CD8-positive, alpha-beta memory T cell (primary cell): ENCODE measurements around the gene SAT2. TPM values are rescaled to one million over a fixed set of nuclear protein-coding genes. Genes with fewer than 3 reads are reported as not detected.

Experiments
- CTCF ChIA-PET: fragments of 350-600 bp; sonication (Branson Sonifier 250); formaldehyde crosslinking; loops from one replicate; lab custom pipeline; 2021; ENCODE audit warnings: antibody characterized with exemption; lab: Charles Lee
- POLR2A ChIA-PET: fragments of 350-600 bp; sonication (Branson Sonifier 250); formaldehyde crosslinking; loops from one replicate; lab custom pipeline; 2021; ENCODE audit warnings: antibody characterized with exemption; lab: Charles Lee
- DNase-seq, 5 donors: peaks; one replicate each; pipeline versions ENCODE4 v3.0.0 to v3.0.0-alpha.2; 2020 to 2022; ENCODE audit warnings: mixed read lengths in 1 of 5
- H3K27ac ChIP-seq: one replicate; pipeline ENCODE4 v1.7.0; 2013; ENCODE audit warnings: low read depth, mild to moderate bottlenecking, low read length, moderate library complexity
- H3K27me3 ChIP-seq: 2 replicates; pipeline ENCODE4 v1.7.0; 2013; ENCODE audit warnings: low read length, mild to moderate bottlenecking; ENCODE audit not compliant: insufficient read depth, poor library complexity, severe bottlenecking
- H3K36me3 ChIP-seq: 2 replicates; pipeline ENCODE4 v1.7.0; 2013; ENCODE audit warnings: mild to moderate bottlenecking, low read length, moderate library complexity; ENCODE audit not compliant: insufficient read depth
- H3K4me1 ChIP-seq: 2 replicates; pipeline ENCODE4 v1.7.0; 2013; ENCODE audit warnings: mild to moderate bottlenecking, low read length, moderate library complexity; ENCODE audit not compliant: insufficient read depth
- H3K4me3 ChIP-seq: 2 replicates; pipeline ENCODE4 v1.7.0; 2013; ENCODE audit warnings: mild to moderate bottlenecking, low read length
- H3K9me3 ChIP-seq: 2 replicates; pipeline ENCODE4 v1.7.0; 2013; ENCODE audit warnings: mild to moderate bottlenecking, low read length
- H3K27ac Mint-ChIP-seq, 8 donors: one replicate each; pipeline ENCODE4 v1.8.0; 2020 to 2021; ENCODE audit warnings: mixed read lengths in 8 of 8, mild to moderate bottlenecking in 6 of 8, inconsistent platforms in 3 of 8, moderate library complexity in 3 of 8
- H3K27me3 Mint-ChIP-seq, 2 donors: one replicate each; pipeline ENCODE4 v1.8.0; 2020 to 2021; ENCODE audit warnings: mixed read lengths in 2 of 2, mild to moderate bottlenecking in 1 of 2, moderate library complexity in 1 of 2
- H3K36me3 Mint-ChIP-seq, 3 donors: one replicate each; pipeline ENCODE4 v1.8.0; 2020 to 2021; ENCODE audit warnings: mixed read lengths in 3 of 3, inconsistent platforms in 1 of 3, mild to moderate bottlenecking in 1 of 3
- H3K4me1 Mint-ChIP-seq, 3 donors: one replicate each; pipeline ENCODE4 v1.8.0; 2020 to 2021; ENCODE audit warnings: mixed read lengths in 3 of 3, inconsistent platforms in 1 of 3, mild to moderate bottlenecking in 1 of 3
- H3K4me3 Mint-ChIP-seq, 7 donors: one replicate each; pipeline ENCODE4 v1.8.0; 2020 to 2021; ENCODE audit warnings: mixed read lengths in 7 of 7, mild to moderate bottlenecking in 6 of 7, moderate library complexity in 4 of 7, inconsistent platforms in 2 of 7
- H3K9me3 Mint-ChIP-seq, 5 donors: one replicate each; pipeline ENCODE4 v1.8.0; 2020 to 2022; ENCODE audit warnings: mixed read lengths in 5 of 5, mild to moderate bottlenecking in 3 of 5, moderate library complexity in 2 of 5, inconsistent platforms in 1 of 5
- polyA plus RNA-seq: library from polyadenylated mRNA; unstranded; fragments of 300-500 nt; fragmentation: Illumina TruSeq; gene quantifications from one replicate; pipeline ENCODE4 v1.2.3, GENCODE V29; 2021
- total RNA-seq, 2 experiments: library from RNA; stranded (reverse); gene quantifications; one replicate each; pipeline ENCODE4 v1.2.3, GENCODE V29; 2021

Gene SAT2
- total and polyA plus RNA-seq, 3 experiments from 2014 or later = 18.4 to 37.0 (median 21.6) TPM

DNA sequence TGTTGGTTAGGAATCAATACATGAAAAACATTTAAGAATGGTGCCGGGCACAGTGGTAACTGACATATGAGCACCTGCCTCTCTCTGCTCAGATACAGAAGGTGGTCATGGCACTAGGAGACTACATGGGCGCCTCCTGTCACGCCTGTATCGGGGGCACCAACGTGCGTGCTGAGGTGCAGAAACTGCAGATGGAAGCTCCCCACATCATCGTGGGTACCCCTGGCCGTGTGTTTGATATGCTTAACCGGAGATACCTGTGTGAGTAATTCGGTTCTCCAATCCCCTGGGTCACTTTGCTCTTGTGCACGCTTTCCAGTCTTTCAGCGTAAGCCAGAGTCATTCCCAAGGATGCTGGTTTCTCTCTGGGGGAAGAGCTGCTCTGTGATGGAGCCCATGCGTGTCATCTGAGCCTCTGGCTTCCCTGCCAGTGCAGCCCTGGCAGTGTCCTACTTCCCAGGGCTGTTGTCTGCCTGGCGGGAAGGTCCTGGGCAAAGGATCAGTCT, 51.1 kb downstream of the SAT2 start:
- H3K9me3 Mint-ChIP-seq = peaks cover 0 to 4% (median 2%) of the 10 kb centered on the region in 5 donors
- H3K9me3 ChIP-seq = no peaks in the 10 kb centered on the region
- H3K36me3 ChIP-seq = peaks cover 57% of the 10 kb centered on the region
- H3K27ac Mint-ChIP-seq = peak overlapping the region; percentile 39 to 99 (median 80)
- CTCF ChIA-PET = interaction anchor here (1.2 to 2.0 kb wide), 4 partner anchors 13 to 140 kb away, joined by 5 to 6 read pairs (median 6); partner anchors contain the start of genes SENP3, SOX15 and TP53
- H3K36me3 Mint-ChIP-seq = peaks cover 17 to 73% (median 19%) of the 10 kb centered on the region in 3 donors
- no peak for DNase-seq
- no peaks in the 10 kb centered on the region for H3K27me3 ChIP-seq
- peaks cover 50% of the 10 kb centered on the region for H3K4me1 ChIP-seq
- peak overlapping the region in 3 of 7 donors; percentile 31 to 97 (median 52) for H3K4me3 Mint-ChIP-seq
- H3K4me1 Mint-ChIP-seq = peaks cover 69 to 88% (median 73%) of the 10 kb centered on the region in 3 donors
- peaks cover 0 to 11% of the 10 kb centered on the region in 2 donors for H3K27me3 Mint-ChIP-seq
- H3K27ac ChIP-seq = no peak overlapping the region
- H3K4me3 ChIP-seq = no peak overlapping the region
- POLR2A ChIA-PET = interaction anchor here (1.0 to 4.1 kb wide), 2 partner anchors 8 to 51 kb away, joined by 3 to 52 read pairs; partner anchors contain the start of genes MPDU1 and SAT2

Other genes with a start within 250 kb of the SAT2 start
- gene TNK1, start 246.7 kb downstream of the SAT2 start, total RNA-seq = 1 to 10 TPM; 4.4 to 5.8 TPM
- 3.1 TPM for gene TNK1, start 246.7 kb downstream of the SAT2 start, polyA plus RNA-seq
- gene PLSCR3, start 233.3 kb downstream of the SAT2 start, total RNA-seq = 10 to 100 TPM; 79.1 to 81.6 TPM
- 152 TPM for gene PLSCR3, start 233.3 kb downstream of the SAT2 start, polyA plus RNA-seq
- 10 to 100 TPM; 45.4 to 51.4 TPM for gene TMEM256, start 223.7 kb downstream of the SAT2 start, total RNA-seq
- gene TMEM256, start 223.7 kb downstream of the SAT2 start, polyA plus RNA-seq = 62.4 TPM
- gene NLGN2, start 220.0 kb downstream of the SAT2 start, total RNA-seq = 1 to 10 TPM; 5.6 to 6.6 TPM
- 0.06 TPM for gene NLGN2, start 220.0 kb downstream of the SAT2 start, polyA plus RNA-seq
- not detected for gene SPEM1, start 207.5 kb downstream of the SAT2 start, total RNA-seq
- gene SPEM1, start 207.5 kb downstream of the SAT2 start, polyA plus RNA-seq = not detected
- gene SPEM2, start 202.2 kb downstream of the SAT2 start, total RNA-seq = not detected
- gene SPEM2, start 202.2 kb downstream of the SAT2 start, polyA plus RNA-seq = not detected
- gene SPEM3, start 199.0 kb downstream of the SAT2 start, total RNA-seq = not detected
- not detected for gene SPEM3, start 199.0 kb downstream of the SAT2 start, polyA plus RNA-seq
- 10 to 100 TPM; 11.1 to 11.9 TPM for gene TMEM102, start 192.4 kb downstream of the SAT2 start, total RNA-seq
- 23.3 TPM for gene TMEM102, start 192.4 kb downstream of the SAT2 start, polyA plus RNA-seq
- 1 to 10 TPM in 1 of 2 experiments, under 1 TPM in 1; 0.85 to 1.1 TPM for gene FGF11, start 188.3 kb downstream of the SAT2 start, total RNA-seq
- gene FGF11, start 188.3 kb downstream of the SAT2 start, polyA plus RNA-seq = 0.12 TPM
- 1 to 10 TPM; 6.0 to 6.3 TPM for gene CHRNB1, start 182.8 kb downstream of the SAT2 start, total RNA-seq
- 24.7 TPM for gene CHRNB1, start 182.8 kb downstream of the SAT2 start, polyA plus RNA-seq
- gene ZBTB4, start 148.2 kb downstream of the SAT2 start, total RNA-seq = 10 to 100 TPM; 22.8 to 23.1 TPM
- 24.1 TPM for gene ZBTB4, start 148.2 kb downstream of the SAT2 start, polyA plus RNA-seq
- not detected for gene SLC35G6, start 146.4 kb downstream of the SAT2 start, total RNA-seq
- 0.12 TPM for gene SLC35G6, start 146.4 kb downstream of the SAT2 start, polyA plus RNA-seq
- 100 to 1,000 TPM; 190 to 192 TPM for gene POLR2A, start 143.5 kb downstream of the SAT2 start, total RNA-seq
- gene POLR2A, start 143.5 kb downstream of the SAT2 start, polyA plus RNA-seq = 69.6 TPM
- 10 to 100 TPM; 18.6 to 22.5 TPM for gene TNFSF12, start 78.8 kb downstream of the SAT2 start, total RNA-seq
- 60.8 TPM for gene TNFSF12, start 78.8 kb downstream of the SAT2 start, polyA plus RNA-seq
- gene TNFSF13, start 69.1 kb downstream of the SAT2 start, total RNA-seq = 1 to 10 TPM in 1 of 2 experiments, under 1 TPM in 1; 0.80 to 1.6 TPM
- not detected for gene TNFSF13, start 69.1 kb downstream of the SAT2 start, polyA plus RNA-seq
- 100 to 1,000 TPM; 111 to 121 TPM for gene SENP3, start 65.9 kb downstream of the SAT2 start, total RNA-seq
- gene SENP3, start 65.9 kb downstream of the SAT2 start, polyA plus RNA-seq = 12.0 TPM
- gene CD68, start 48.2 kb downstream of the SAT2 start, total RNA-seq = 10 to 100 TPM; 11.1 to 12.7 TPM
- 1.2 TPM for gene CD68, start 48.2 kb downstream of the SAT2 start, polyA plus RNA-seq
- 100 to 1,000 TPM; 115 to 124 TPM for gene MPDU1, start 44.0 kb downstream of the SAT2 start, total RNA-seq
- 40.5 TPM for gene MPDU1, start 44.0 kb downstream of the SAT2 start, polyA plus RNA-seq
- under 1 TPM; 0.29 to 0.31 TPM for gene SOX15, start 37.7 kb downstream of the SAT2 start, total RNA-seq
- not detected for gene SOX15, start 37.7 kb downstream of the SAT2 start, polyA plus RNA-seq
- 10 to 100 TPM; 45.7 to 45.9 TPM for gene FXR2, start 12.9 kb downstream of the SAT2 start, total RNA-seq
- 20.4 TPM for gene FXR2, start 12.9 kb downstream of the SAT2 start, polyA plus RNA-seq
- not detected for gene SHBG, start 2.3 kb upstream of the SAT2 start, total RNA-seq
- gene SHBG, start 2.3 kb upstream of the SAT2 start, polyA plus RNA-seq = not detected
- gene ATP1B2, start 23.1 kb upstream of the SAT2 start, total RNA-seq = under 1 TPM; 0.40 to 0.53 TPM
- gene ATP1B2, start 23.1 kb upstream of the SAT2 start, polyA plus RNA-seq = not detected
- 100 to 1,000 TPM; 150 to 151 TPM for gene TP53, start 59.7 kb upstream of the SAT2 start, total RNA-seq
- gene TP53, start 59.7 kb upstream of the SAT2 start, polyA plus RNA-seq = 33.5 TPM
- 10 to 100 TPM; 29.1 to 31.3 TPM for gene WRAP53, start 60.7 kb upstream of the SAT2 start, total RNA-seq
- 16.6 TPM for gene WRAP53, start 60.7 kb upstream of the SAT2 start, polyA plus RNA-seq
- not detected for gene EFNB3, start 77.4 kb upstream of the SAT2 start, total RNA-seq
- not detected for gene EFNB3, start 77.4 kb upstream of the SAT2 start, polyA plus RNA-seq
- gene DNAH2, start 89.9 kb upstream of the SAT2 start, total RNA-seq = not detected
- gene DNAH2, start 89.9 kb upstream of the SAT2 start, polyA plus RNA-seq = not detected
- gene KDM6B, start 206.4 kb upstream of the SAT2 start, total RNA-seq = 10 to 100 TPM; 84.2 to 89.7 TPM
- gene KDM6B, start 206.4 kb upstream of the SAT2 start, polyA plus RNA-seq = 1.2 TPM
- 1 to 10 TPM; 5.3 to 5.5 TPM for gene TMEM88, start 227.2 kb upstream of the SAT2 start, total RNA-seq
- gene TMEM88, start 227.2 kb upstream of the SAT2 start, polyA plus RNA-seq = not detected
- gene NAA38, start 229.7 kb upstream of the SAT2 start, total RNA-seq = 10 to 100 TPM; 58.2 to 65.0 TPM
- 162 TPM for gene NAA38, start 229.7 kb upstream of the SAT2 start, polyA plus RNA-seq
- gene CYB5D1, start 230.2 kb upstream of the SAT2 start, total RNA-seq = 10 to 100 TPM; 16.4 to 17.6 TPM
- gene CYB5D1, start 230.2 kb upstream of the SAT2 start, polyA plus RNA-seq = 3.1 TPM